GM21576 (cell line): ENCODE results near the gene KLK10.
"Not testable (repeated sequence)": the region's sequence is repeated elsewhere in the genome, so short reads cannot be mapped to it uniquely, and the experiment has no call there.

Experiments
- ATAC-seq: cut with Tn5 transposase; IDR thresholded peaks from one replicate; pipeline ENCODE4 v1.9.1; 2021; ENCODE audit warnings: mild to moderate bottlenecking, moderate library complexity; ENCODE audit not compliant: unreplicated experiment

Gene KLK10

GRCh38 chr19:51002542-51003311 lies 16.8 kb downstream of the KLK10 start:
- no peak for ATAC-seq

DNA sequence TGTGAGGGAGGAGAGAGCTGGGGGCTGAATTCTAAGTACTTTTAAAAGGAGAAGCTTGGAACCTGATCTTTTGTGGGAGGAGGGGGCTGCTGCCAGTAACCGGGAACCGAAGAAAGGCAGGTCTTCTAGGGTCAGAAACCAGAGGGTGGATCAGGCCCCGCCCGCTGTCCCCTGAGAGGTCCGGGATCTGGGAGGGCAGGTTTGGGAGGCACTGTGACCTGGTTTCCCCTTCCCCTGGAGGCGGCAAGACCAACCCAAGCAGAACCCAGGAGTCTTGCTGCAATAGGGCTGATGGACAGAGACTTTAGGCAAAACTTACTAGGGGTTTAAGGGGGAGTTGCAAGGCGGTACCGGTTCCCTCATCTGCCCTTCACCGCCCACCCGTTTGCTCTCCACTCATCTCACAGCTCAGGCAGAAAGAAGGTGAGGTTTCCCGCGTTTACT lies 17.4 kb downstream of the KLK10 start:
- ATAC-seq: no peak

DNA sequence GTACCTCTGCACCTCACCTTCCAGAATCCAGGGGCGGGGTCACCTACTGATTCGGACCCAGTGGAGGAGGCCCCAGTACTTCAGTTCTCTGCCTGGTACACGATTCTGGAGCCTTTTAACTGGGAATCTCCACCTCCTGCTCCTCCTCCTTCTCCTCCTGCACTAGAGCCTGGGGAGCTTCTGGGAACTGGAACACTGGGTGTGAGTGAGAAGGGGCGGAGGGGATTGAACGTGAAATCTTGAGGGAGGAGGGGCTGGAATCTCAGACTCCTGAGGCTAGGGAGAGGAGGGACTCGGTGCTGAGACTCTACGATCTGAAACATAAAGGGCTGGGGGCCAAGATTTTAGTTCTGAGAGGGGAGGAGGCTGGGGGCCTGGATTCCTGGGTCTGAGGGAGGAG lies 18.0 kb downstream of the KLK10 start, which contains the start of gene KLK8:
KLK8 (minus strand) TSS at position 90 of the 400 bp plus-strand sequence. CDS start 437 bp downstream, outside the sequence.
- ATAC-seq: no peak

- no peak for ATAC-seq
Observed at GRCh38 chr19:51000981-51001380, 18.5 kb downstream of the KLK10 start.

DNA sequence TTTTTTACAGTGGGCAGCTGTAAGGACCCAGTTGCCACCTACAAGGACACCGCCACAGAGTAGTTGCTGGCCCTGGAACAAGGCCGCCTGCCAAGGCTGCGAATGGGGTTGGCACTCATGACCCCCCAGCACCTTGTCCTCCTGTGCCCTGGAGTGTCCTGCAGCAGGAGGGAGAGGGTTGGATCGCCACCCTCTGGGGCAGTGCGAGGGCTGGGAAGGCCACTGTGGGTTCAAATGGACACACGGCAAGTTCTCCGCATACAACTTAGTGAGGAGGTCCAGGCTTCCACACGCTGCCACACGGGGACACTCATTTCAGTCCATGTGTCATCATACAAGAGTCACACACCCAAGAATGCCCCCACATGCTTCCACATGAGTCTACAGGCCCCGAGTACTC lies 19.1 kb downstream of the KLK10 start:
- ATAC-seq: no peak

DNA sequence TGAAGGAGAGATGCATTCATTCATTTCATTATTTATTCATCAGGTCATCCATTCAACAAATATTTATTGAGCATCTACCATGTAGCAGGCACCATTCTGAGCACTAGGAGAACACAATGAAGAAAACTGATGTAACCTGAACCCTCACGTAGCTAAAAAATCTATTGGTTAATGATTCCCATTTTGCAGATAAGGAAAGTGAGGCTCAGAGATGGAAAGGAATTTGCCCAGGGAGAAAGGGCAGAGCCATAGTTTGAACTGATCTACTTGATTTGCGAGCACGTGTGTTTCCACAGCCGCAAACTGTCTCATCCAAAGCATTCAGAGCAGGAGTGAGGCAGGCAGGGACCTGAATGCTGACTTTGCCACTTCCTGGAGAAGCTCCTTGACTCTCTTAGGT lies 20.8 kb downstream of the KLK10 start:
- no peak for ATAC-seq

GRCh38 chr19:50998061-50998460 lies 21.4 kb downstream of the KLK10 start:
- ATAC-seq: no peak

DNA sequence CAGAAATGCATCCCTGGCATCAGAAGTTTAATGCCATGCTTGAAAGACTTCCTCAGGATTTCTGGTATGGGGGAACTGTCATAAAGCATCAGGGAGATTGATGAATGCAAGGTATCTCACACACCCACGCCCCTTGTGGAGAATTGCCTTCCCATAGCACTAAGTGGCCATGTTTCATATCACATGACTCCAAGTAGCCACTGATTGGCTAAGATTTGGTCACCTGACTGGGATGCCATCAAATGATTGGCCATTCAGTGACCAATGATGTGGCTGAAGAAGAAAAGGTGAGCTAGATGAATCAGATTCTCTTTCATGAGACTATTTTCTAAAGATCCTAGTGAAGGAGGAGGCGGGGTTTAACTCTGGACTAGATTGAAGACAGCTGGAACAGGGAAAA lies 25.4 kb downstream of the KLK10 start:
- no peak for ATAC-seq

DNA sequence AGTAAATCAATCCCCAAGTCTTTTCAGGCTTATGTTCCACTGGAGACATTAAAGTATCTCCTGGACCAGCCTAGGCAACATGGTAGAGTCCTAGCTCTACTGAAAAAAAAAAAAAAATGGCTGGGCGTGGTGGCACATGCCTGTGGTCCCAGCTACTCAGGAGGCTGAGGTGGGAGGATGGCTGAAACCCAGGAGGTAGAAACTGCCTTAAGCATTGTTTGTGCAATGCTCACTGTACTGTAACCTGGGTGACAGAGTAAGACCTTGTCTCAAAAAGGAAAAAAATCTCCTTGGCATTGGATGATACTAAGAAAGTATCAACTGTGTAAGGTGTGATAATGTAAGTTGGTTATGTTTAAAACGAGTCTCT lies 26.9 kb downstream of the KLK10 start:
- no peak for ATAC-seq

DNA sequence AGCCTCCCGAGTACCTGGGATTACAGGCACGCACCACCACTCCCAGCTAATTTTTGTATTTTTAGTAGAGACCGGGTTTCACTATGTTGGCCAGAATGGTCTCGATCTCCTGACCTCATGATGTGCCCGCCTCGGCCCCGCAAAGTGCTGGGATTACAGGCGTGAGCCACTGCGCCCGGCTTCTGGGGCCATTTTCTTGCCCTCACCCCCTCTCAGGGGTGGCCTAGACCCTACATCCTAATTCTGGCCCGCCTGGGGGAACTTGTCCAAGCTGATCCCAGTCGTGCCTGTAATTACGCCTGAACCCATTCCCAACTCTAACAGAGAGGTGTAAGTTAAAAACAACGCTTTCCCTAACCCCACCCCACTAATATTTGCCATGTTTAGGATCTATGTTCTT lies 35.1 kb downstream of the KLK10 start:
- not testable (repeated sequence) for ATAC-seq

DNA sequence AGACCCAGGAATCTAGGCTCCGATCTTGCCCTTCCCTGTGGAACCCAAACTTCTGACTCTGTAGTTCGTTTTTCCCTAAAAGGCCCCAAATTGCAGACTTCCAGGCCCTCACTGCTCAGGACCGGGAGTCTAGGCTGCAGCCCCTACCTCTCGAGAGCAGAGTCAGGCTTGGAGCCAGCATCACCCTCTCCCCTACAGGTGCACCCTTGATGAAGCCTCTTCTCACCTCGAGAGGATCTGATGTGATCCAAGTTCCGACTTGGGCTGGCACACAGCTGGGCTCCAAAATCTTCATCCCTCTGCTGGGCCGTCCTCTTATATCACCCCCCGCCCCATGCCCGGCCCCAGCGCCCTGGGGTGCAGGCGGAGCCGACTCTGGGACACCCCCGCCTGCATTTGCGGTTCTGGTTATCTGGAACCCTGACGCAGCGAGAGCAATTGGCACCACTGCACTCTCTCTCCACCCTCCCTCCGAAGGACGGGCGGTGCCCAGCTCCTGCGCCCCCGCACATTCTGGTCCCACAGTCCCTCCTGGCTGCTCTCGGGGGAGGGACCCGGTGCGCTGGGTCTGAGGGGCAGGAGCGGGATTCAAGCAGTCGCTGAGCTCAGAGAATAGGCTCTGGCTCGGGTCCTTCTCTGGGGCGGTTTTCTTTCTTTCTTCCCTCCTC lies 35.8 kb downstream of the KLK10 start, which contains the start of gene KLK7:
KLK7 (minus strand) TSS at position 293 of the 668 bp plus-strand sequence. CDS start 1,518 bp downstream, outside the sequence.
- no peak for ATAC-seq

DNA sequence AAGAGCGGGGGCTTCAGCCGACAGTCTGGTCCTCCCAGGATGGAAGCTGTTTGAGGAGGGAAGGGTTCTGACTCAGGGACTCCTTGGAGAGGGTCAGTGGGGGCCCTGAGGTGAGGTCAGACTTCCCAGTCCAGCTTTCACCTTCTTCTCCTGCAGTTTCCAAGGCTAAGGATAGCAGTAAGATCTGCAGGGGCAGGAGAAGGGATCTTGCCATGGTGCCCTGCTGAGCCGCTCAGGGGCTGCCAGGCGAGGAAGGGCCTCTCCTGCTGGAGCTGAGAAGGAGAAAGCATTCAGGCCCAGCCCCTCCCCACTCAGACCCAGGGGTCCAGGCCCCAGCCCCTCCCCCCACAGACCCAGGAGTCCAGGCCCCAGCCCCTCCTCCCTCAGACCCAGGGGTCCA lies 37.3 kb downstream of the KLK10 start:
- no peak for ATAC-seq

- no peak for ATAC-seq
Observed at GRCh38 chr19:50981587-50982146, 37.8 kb downstream of the KLK10 start.

GRCh38 chr19:50980208-50980607 lies 39.3 kb downstream of the KLK10 start:
- no peak for ATAC-seq

DNA sequence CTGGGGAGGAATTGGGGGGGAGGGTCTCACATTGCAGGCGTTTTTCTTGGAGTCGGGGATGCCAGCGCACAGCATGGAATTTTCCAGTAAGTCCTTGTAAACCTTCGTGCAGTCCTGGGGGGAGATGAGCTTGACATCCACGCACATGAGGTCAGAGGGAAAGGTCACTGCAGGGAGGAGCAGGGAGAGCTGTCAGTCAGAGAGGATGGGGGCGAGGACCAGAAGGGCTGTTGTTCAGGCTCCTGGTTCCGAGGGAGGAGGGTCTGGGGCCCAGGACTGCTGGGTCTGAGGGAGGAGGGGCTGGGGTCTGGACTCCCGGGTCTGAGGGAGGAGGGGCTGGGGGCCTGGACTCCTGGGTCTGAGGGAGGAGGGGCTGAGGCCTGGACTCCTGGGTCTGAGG lies 39.8 kb downstream of the KLK10 start:
- no peak for ATAC-seq

GRCh38 chr19:50978772-50979390 lies 40.6 kb downstream of the KLK10 start:
- ATAC-seq: no peak

GRCh38 chr19:50977626-50978025 lies 41.9 kb downstream of the KLK10 start:
- ATAC-seq: no peak

- ATAC-seq: no peak
Observed at GRCh38 chr19:50975766-50976165, 43.7 kb downstream of the KLK10 start.

DNA sequence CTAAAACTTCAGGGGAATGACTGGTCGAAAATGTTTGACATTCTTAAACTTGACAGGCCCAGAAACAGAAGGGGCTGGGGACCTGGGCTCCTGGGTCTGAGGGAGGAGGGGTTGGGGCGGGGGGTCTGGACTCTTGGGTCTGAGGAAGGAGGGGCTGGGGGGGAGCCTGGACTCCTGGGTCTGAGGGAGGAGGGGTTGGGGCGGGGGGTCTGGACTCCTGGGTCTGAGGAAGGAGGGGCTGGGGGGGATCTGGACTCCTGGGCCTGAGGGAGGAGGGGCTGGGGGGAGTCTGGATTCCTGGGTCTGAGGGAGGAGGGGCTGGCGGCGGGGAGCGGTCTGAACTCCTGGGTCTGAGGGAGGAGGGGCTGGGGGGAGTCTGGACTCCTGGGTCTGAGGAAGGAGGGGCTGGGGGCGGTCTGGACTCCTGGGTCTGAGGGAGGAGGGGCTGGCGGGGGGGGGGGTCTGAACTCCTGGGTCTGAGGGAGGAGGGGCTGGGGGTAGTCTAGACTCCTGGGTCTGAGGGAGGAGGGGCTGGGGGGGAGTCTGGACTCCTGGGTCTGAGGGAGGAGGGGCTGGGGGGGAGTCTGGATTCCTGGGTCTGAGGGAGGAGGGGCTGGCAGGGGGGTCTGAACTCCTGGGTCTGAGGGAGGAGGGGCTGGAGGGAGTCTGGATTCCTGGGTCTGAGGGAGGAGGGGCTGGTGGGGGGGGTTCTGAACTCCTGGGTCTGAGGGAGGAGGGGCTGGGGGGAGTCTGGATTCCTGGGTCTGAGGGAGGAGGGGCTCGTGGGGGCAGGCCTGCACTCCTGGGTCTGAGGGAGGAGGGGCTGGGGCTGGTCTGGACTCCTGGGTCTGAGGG lies 44.6 kb downstream of the KLK10 start:
- no peak for ATAC-seq

GRCh38 chr19:50972795-50973376 lies 46.6 kb downstream of the KLK10 start:
- ATAC-seq: no peak
